ENCODE data around the gene KRAS.

GRCh38 chr12:25283006-25283405 lies 32.3 kb upstream of the KRAS start:
- TF ChIP-seq CTCF (conservative IDR thresholded peaks at IDR 0.05): no peak
- TF ChIP-seq ZFX (IDR thresholded peaks at IDR 0.05): no peak

Data from C4-2B (cell line).